GM21723 (cell line): ENCODE results near the gene DHCR7.

Experiments used
- ATAC-seq: cut with Tn5 transposase; IDR thresholded peaks from one replicate; pipeline ENCODE4 v1.9.1; 2021; ENCODE audit warnings: mild to moderate bottlenecking, moderate library complexity; ENCODE audit not compliant: unreplicated experiment

Gene DHCR7

GRCh38 chr11:71387784-71388636 is 60.2 kb downstream of the DHCR7 start:
- ATAC-seq, result no peak

GRCh38 chr11:71387200-71387599 is 61.0 kb downstream of the DHCR7 start:
- no peak for ATAC-seq

GRCh38 chr11:71386202-71386601 is 62.0 kb downstream of the DHCR7 start:
- ATAC-seq, result no peak

GRCh38 chr11:71385091-71385490 is 63.1 kb downstream of the DHCR7 start:
- no peak for ATAC-seq

DNA sequence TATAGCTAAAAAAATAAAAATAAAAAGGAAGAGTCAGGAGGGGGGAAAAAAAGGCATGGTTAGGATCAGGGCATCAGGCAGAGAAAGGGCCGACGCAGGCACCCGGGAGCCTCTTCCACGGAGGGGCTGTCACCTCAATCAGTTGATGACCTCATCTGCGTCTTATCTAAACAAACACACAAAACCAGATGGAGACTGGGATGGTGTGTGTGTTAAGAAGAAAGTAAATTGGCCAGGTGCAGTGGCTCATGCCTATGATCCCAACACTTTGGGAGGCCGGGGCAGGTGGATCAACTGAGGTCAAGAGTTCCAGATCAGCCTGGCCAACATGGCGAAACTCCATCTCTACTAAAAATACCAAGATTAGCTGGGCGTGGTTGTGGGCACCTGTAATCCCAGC is 63.6 kb downstream of the DHCR7 start:
- ATAC-seq, result no peak
